HepG2 (cell line): ENCODE data around the gene CYSLTR2. TPM values are rescaled to one million over a fixed set of nuclear protein-coding genes. Genes with fewer than 3 reads are reported as not detected.

Experiments
- CREB1 ChIP-seq, 2 experiments: fragments of 450-650 bp in 1 of 2; IDR thresholded peaks; 2 replicates each; pipeline ENCODE4 v1.6.1; 2016 to 2017; ENCODE audit warnings: control low read depth in 1 of 2, mild to moderate bottlenecking in 1 of 2, missing compliant biosample characterization in 1 of 2, missing genetic modification characterization in 1 of 2
- ETV5 ChIP-seq: IDR thresholded peaks from 2 replicates; pipeline ENCODE4 v1.6.1; 2018; ENCODE audit warnings: missing biosample characterization, missing genetic modification reagents, inconsistent platforms, borderline replicate concordance
- PHF5A ChIP-seq: IDR thresholded peaks from one replicate; pipeline ENCODE4 v1.6.1; 2018; ENCODE audit warnings: low read depth, missing genetic modification reagents; ENCODE audit not compliant: unreplicated experiment
- SNAPC2 ChIP-seq: sonication (generic); formaldehyde crosslinking; IDR thresholded peaks from 2 replicates; pipeline ENCODE4 v1.8.1; 2022; ENCODE audit warnings: mild to moderate bottlenecking, missing genetic modification reagents
- TAF15 ChIP-seq: fragments of 200-400 bp; formaldehyde crosslinking; IDR thresholded peaks from one replicate; pipeline ENCODE4 v1.6.1; 2018; ENCODE audit warnings: mild to moderate bottlenecking, low read depth, low read length; ENCODE audit not compliant: poor library complexity, severe bottlenecking
- ZBTB7B ChIP-seq: sonication (generic); formaldehyde crosslinking; IDR thresholded peaks from 2 replicates; pipeline ENCODE4 v1.4.0; 2020; ENCODE audit warnings: missing genetic modification reagents
- ZNF17 ChIP-seq: sonication (generic); formaldehyde crosslinking; IDR thresholded peaks from 2 replicates; pipeline ENCODE4 v1.5.0; 2020; ENCODE audit warnings: mild to moderate bottlenecking, missing genetic modification reagents
- ZNF180 ChIP-seq: sonication (generic); formaldehyde crosslinking; IDR thresholded peaks from 2 replicates; pipeline ENCODE4 v1.4.0; 2020; ENCODE audit warnings: low read depth, missing genetic modification reagents, borderline replicate concordance
- ZNF251 ChIP-seq: sonication (generic); formaldehyde crosslinking; IDR thresholded peaks from 2 replicates; pipeline ENCODE4 v1.9.0; 2021; ENCODE audit warnings: mild to moderate bottlenecking, missing genetic modification reagents
- ZNF350 ChIP-seq: sonication (generic); formaldehyde crosslinking; IDR thresholded peaks from 2 replicates; pipeline ENCODE4 v1.4.0; 2020; ENCODE audit warnings: mild to moderate bottlenecking, low read depth, missing genetic modification reagents, borderline replicate concordance
- ZNF496 ChIP-seq: sonication (generic); formaldehyde crosslinking; IDR thresholded peaks from 2 replicates; pipeline ENCODE4 v1.8.1; 2023; ENCODE audit warnings: mild to moderate bottlenecking, moderate library complexity, missing genetic modification reagents; ENCODE audit not compliant: insufficient replicate concordance
- ZNF777 ChIP-seq: sonication (generic); formaldehyde crosslinking; IDR thresholded peaks from 2 replicates; pipeline ENCODE4 v1.4.0; 2020; ENCODE audit warnings: missing genetic modification reagents
- polyA plus RNA-seq, 8 experiments: library from polyadenylated mRNA; depleted of rRNA in 3 of 8; stranded (reverse) in 7 of 8; unstranded in 1 of 8; fragments of >200 nt; fragmentation: Illumina TruSeq in 4 of 8; extraction: Trizol in 4 of 8; gene quantifications; 2 replicates each; pipeline versions ENCODE4 v1.2.1 to v1.2.3, GENCODE V29; 2011 to 2016; ENCODE audit warnings: low read depth in 4 of 8, missing spikeins in 1 of 8, mixed read lengths in 1 of 8; ENCODE audit not compliant: insufficient read depth in 1 of 8
- total RNA-seq, 5 experiments: library from RNA; depleted of rRNA; stranded (reverse); fragments of >200 nt; fragmentation: Illumina TruSeq; extraction: Trizol; gene quantifications; 2 replicates each; pipeline ENCODE4 v1.2.3, GENCODE V29; 2016; ENCODE audit warnings: low read depth in 1 of 5
- TF ChIP-seq, protein P1 (sequence below): sonication (generic); formaldehyde crosslinking; IDR thresholded peaks from 2 replicates; pipeline ENCODE4 v1.8.0; 2022; ENCODE audit warnings: missing genetic modification reagents, mild to moderate bottlenecking, borderline replicate concordance
- TF ChIP-seq, protein P2 (sequence below): IDR thresholded peaks from 2 replicates; pipeline ENCODE4 v1.6.1; 2018; ENCODE audit warnings: missing genetic modification reagents
- TF ChIP-seq, protein P3 (sequence below): sonication (generic); formaldehyde crosslinking; IDR thresholded peaks from 2 replicates; pipeline ENCODE4 v1.8.1; 2023; ENCODE audit warnings: mild to moderate bottlenecking, missing genetic modification reagents
- TF ChIP-seq, protein P4 (sequence below): sonication (generic); formaldehyde crosslinking; IDR thresholded peaks from 2 replicates; pipeline ENCODE4 v1.4.0; 2020; ENCODE audit warnings: mild to moderate bottlenecking, missing genetic modification reagents
- TF ChIP-seq, protein P5 (sequence below): sonication (generic); formaldehyde crosslinking; IDR thresholded peaks from 2 replicates; pipeline ENCODE4 v1.8.1; 2023; ENCODE audit warnings: mild to moderate bottlenecking, inconsistent platforms, moderate library complexity, missing genetic modification reagents, borderline replicate concordance
- TF ChIP-seq, protein P6 (sequence below): sonication (generic); formaldehyde crosslinking; IDR thresholded peaks from 2 replicates; pipeline ENCODE4 v1.5.0; 2020; ENCODE audit warnings: missing genetic modification reagents

CYSLTR2 gene
- total and polyA plus RNA-seq, 2 of the 13 experiments (the other 11 are each of a cell fraction or from before 2014, with no cell fraction given) = not detected

DNA sequence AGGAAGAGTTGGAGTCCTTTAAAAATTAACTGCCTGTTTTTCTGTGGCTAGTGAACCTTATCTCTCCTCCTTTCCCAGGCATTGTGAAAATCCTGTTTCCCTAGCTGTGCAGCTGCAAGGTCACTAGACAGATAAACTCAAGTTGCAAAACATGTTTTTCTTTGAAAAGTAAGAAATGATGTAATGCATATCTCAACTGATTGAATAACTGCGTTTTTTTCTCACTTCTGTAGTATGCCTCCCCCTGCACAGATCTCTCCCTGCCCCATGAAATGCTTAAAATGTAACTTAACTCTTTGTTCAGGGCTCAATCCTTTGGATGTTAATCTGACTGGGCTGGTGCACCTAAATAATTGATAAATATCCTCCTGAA, 27.7 kb upstream of the CYSLTR2 start (continued):
- no peak for TF ChIP-seq ZNF350 (CRISPR knock-in tag)
- TF ChIP-seq ZNF180 = no peak
- no peak for TF ChIP-seq TAF15
- TF ChIP-seq SNAPC2 (CRISPR knock-in tag) = peak; percentile 62; the same call in 1 of the 2 replicates
- no peak for TF ChIP-seq ZBTB7B
- TF ChIP-seq ZNF777 (CRISPR knock-in tag) = no peak
- TF ChIP-seq, protein P1, sequence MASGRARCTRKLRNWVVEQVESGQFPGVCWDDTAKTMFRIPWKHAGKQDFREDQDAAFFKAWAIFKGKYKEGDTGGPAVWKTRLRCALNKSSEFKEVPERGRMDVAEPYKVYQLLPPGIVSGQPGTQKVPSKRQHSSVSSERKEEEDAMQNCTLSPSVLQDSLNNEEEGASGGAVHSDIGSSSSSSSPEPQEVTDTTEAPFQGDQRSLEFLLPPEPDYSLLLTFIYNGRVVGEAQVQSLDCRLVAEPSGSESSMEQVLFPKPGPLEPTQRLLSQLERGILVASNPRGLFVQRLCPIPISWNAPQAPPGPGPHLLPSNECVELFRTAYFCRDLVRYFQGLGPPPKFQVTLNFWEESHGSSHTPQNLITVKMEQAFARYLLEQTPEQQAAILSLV = no peak
- TF ChIP-seq, protein P2, sequence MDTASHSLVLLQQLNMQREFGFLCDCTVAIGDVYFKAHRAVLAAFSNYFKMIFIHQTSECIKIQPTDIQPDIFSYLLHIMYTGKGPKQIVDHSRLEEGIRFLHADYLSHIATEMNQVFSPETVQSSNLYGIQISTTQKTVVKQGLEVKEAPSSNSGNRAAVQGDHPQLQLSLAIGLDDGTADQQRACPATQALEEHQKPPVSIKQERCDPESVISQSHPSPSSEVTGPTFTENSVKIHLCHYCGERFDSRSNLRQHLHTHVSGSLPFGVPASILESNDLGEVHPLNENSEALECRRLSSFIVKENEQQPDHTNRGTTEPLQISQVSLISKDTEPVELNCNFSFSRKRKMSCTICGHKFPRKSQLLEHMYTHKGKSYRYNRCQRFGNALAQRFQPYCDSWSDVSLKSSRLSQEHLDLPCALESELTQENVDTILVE (CRISPR knock-in tag) = peak; percentile 56; the same call in 1 of the 2 replicates
- TF ChIP-seq ZNF17 (CRISPR knock-in tag) = no peak
- TF ChIP-seq, protein P3, sequence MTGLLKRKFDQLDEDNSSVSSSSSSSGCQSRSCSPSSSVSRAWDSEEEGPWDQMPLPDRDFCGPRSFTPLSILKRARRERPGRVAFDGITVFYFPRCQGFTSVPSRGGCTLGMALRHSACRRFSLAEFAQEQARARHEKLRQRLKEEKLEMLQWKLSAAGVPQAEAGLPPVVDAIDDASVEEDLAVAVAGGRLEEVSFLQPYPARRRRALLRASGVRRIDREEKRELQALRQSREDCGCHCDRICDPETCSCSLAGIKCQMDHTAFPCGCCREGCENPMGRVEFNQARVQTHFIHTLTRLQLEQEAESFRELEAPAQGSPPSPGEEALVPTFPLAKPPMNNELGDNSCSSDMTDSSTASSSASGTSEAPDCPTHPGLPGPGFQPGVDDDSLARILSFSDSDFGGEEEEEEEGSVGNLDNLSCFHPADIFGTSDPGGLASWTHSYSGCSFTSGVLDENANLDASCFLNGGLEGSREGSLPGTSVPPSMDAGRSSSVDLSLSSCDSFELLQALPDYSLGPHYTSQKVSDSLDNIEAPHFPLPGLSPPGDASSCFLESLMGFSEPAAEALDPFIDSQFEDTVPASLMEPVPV (CRISPR knock-in tag) = no peak
- TF ChIP-seq ZNF251 (CRISPR knock-in tag) = no peak
- peak; percentile 44; the same call in 1 of the 2 replicates for TF ChIP-seq ETV5 (CRISPR knock-in tag)
- TF ChIP-seq, protein P4, sequence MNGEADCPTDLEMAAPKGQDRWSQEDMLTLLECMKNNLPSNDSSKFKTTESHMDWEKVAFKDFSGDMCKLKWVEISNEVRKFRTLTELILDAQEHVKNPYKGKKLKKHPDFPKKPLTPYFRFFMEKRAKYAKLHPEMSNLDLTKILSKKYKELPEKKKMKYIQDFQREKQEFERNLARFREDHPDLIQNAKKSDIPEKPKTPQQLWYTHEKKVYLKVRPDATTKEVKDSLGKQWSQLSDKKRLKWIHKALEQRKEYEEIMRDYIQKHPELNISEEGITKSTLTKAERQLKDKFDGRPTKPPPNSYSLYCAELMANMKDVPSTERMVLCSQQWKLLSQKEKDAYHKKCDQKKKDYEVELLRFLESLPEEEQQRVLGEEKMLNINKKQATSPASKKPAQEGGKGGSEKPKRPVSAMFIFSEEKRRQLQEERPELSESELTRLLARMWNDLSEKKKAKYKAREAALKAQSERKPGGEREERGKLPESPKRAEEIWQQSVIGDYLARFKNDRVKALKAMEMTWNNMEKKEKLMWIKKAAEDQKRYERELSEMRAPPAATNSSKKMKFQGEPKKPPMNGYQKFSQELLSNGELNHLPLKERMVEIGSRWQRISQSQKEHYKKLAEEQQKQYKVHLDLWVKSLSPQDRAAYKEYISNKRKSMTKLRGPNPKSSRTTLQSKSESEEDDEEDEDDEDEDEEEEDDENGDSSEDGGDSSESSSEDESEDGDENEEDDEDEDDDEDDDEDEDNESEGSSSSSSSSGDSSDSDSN (CRISPR knock-in tag) = no peak
- TF ChIP-seq PHF5A (CRISPR knock-in tag) = peak; percentile 43
- TF ChIP-seq ZNF496 (CRISPR knock-in tag) = no peak
- TF ChIP-seq, protein P5, sequence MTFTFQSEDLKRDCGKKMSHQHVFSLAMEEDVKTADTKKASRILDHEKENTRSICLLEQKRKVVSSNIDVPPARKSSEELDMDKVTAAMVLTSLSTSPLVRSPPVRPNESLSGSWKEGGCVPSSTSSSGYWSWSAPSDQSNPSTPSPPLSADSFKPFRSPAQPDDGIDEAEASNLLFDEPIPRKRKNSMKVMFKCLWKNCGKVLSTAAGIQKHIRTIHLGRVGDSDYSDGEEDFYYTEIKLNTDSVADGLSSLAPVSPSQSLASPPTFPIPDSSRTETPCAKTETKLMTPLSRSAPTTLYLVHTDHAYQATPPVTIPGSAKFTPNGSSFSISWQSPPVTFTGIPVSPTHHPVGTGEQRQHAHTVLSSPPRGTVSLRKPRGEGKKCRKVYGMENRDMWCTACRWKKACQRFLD (CRISPR knock-in tag) = no peak
- TF ChIP-seq CREB1 (IDR thresholded peaks at IDR 0.05) = no peak
- TF ChIP-seq CREB1 (CRISPR knock-in tag; IDR thresholded peaks at IDR 0.05) = peak; percentile 49; the same call in 1 of the 2 replicates
- TF ChIP-seq, protein P6, sequence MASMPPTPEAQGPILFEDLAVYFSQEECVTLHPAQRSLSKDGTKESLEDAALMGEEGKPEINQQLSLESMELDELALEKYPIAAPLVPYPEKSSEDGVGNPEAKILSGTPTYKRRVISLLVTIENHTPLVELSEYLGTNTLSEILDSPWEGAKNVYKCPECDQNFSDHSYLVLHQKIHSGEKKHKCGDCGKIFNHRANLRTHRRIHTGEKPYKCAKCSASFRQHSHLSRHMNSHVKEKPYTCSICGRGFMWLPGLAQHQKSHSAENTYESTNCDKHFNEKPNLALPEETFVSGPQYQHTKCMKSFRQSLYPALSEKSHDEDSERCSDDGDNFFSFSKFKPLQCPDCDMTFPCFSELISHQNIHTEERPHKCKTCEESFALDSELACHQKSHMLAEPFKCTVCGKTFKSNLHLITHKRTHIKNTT (CRISPR knock-in tag) = no peak
